ENCODE measurements around the gene DCAF5. TPM values are rescaled to one million over a fixed set of nuclear protein-coding genes. Genes with fewer than 3 reads are reported as not detected.
"Not testable (repeated sequence)": the region's sequence is repeated elsewhere in the genome, so short reads cannot be mapped to it uniquely, and the experiment has no call there.

Gene DCAF5
- polyA plus RNA-seq, 3 donors, result 11.4 to 33.0 (median 23.5) TPM

- 75 to 92% (median 86%) methylated on average over 2 of the region's 2 CpGs for WGBS, 3 donors
- no peak overlapping the region for H3K27ac ChIP-seq (ENCODE audit: low read depth, low read length)
These were observed 71.6 kb downstream of the DCAF5 start for GRCh38 chr14:69081271-69081670.

- 66 to 92% (median 83%) methylated on average over 2 of the region's 2 CpGs for WGBS, 3 donors
- no peak overlapping the region for H3K27ac ChIP-seq (ENCODE audit: low read depth, low read length)
These were observed 73.2 kb downstream of the DCAF5 start for GRCh38 chr14:69079747-69080146.

- WGBS, 3 donors, result 77 to 86% (median 79%) methylated on average over 4 of the region's 4 CpGs
These were observed 73.7 kb downstream of the DCAF5 start for GRCh38 chr14:69079188-69079742.

GRCh38 chr14:69077841-69078240 lies 75.1 kb downstream of the DCAF5 start:
- no peak overlapping the region for H3K27ac ChIP-seq (ENCODE audit: low read depth, low read length)

More at GRCh38 chr14:69079188-69079742, 73.7 kb downstream of the DCAF5 start:
- H3K27ac ChIP-seq (ENCODE audit: low read depth, low read length), result no peak overlapping the region

- not testable (repeated sequence) for H3K27ac ChIP-seq (ENCODE audit: low read depth, low read length)
- 97 to 98% (median 97%) methylated on average over 5 of the region's 5 CpGs for WGBS, 3 donors
These were observed 75.7 kb downstream of the DCAF5 start for GRCh38 chr14:69077185-69077584.

GRCh38 chr14:69076341-69076740 lies 76.6 kb downstream of the DCAF5 start:
- WGBS, 3 donors, result 77 to 98% (median 83%) methylated on average over 3 of the region's 3 CpGs
- H3K27ac ChIP-seq (ENCODE audit: low read depth, low read length), result no peak overlapping the region

- WGBS, 3 donors, result 35 to 65% (median 39%) methylated on average over 1 of the region's 1 CpG
- no peak overlapping the region for H3K27ac ChIP-seq (ENCODE audit: low read depth, low read length)
These were observed 79.0 kb downstream of the DCAF5 start for GRCh38 chr14:69073915-69074314.

GRCh38 chr14:69073429-69073828 lies 79.5 kb downstream of the DCAF5 start:
- H3K27ac ChIP-seq (ENCODE audit: low read depth, low read length), result no peak overlapping the region
- WGBS, 3 donors, result 78 to 90% (median 83%) methylated on average over 5 of the region's 5 CpGs

- WGBS, 3 donors, result 66 to 83% (median 75%) methylated on average over 2 of the region's 2 CpGs
- H3K27ac ChIP-seq (ENCODE audit: low read depth, low read length), result no peak overlapping the region
These were observed 80.3 kb downstream of the DCAF5 start for GRCh38 chr14:69072584-69072983.

- WGBS, 3 donors, result 50 to 89% (median 60%) methylated on average over 2 of the region's 2 CpGs
- H3K27ac ChIP-seq (ENCODE audit: low read depth, low read length), result no peak overlapping the region
These were observed 84.0 kb downstream of the DCAF5 start for GRCh38 chr14:69068744-69069421.

GRCh38 chr14:69066396-69067171 lies 86.3 kb downstream of the DCAF5 start:
- WGBS, 3 donors, result 54 to 81% (median 65%) methylated on average over 3 of the region's 3 CpGs
- H3K27ac ChIP-seq (ENCODE audit: low read depth, low read length), result no peak overlapping the region

- H3K27ac ChIP-seq (ENCODE audit: low read depth, low read length), result not testable (repeated sequence)
- 87 to 99% (median 89%) methylated on average over 4 of the region's 4 CpGs for WGBS, 3 donors
These were observed 87.0 kb downstream of the DCAF5 start for GRCh38 chr14:69065934-69066333.

- H3K27ac ChIP-seq (ENCODE audit: low read depth, low read length), result no peak overlapping the region
These were observed 88.3 kb downstream of the DCAF5 start for GRCh38 chr14:69064596-69064995.

GRCh38 chr14:69059658-69060623 lies 93.0 kb downstream of the DCAF5 start:
- WGBS, 3 donors, result 59 to 65% (median 64%) methylated on average over 8 of the region's 8 CpGs
- no peak overlapping the region for H3K27ac ChIP-seq (ENCODE audit: low read depth, low read length)

GRCh38 chr14:69055999-69056788 lies 96.7 kb downstream of the DCAF5 start:
- 45 to 49% (median 49%) methylated on average over 3 of the region's 3 CpGs for WGBS, 3 donors
- no peak overlapping the region for H3K27ac ChIP-seq (ENCODE audit: low read depth, low read length)

- WGBS, 3 donors, result 91 to 92% (median 92%) methylated on average over 21 of the region's 21 CpGs
- H3K27ac ChIP-seq (ENCODE audit: low read depth, low read length), result no peak overlapping the region
These were observed 97.8 kb downstream of the DCAF5 start for GRCh38 chr14:69055125-69055524.

- H3K27ac ChIP-seq (ENCODE audit: low read depth, low read length), result no peak overlapping the region
- 91 to 93% (median 91%) methylated on average over 11 of the region's 11 CpGs for WGBS, 3 donors
These were observed 98.9 kb downstream of the DCAF5 start for GRCh38 chr14:69054030-69054429.

GRCh38 chr14:69052181-69052601 lies 100.7 kb downstream of the DCAF5 start:
- no peak overlapping the region for H3K27ac ChIP-seq (ENCODE audit: low read depth, low read length)
- WGBS, 3 donors, result 29 to 81% (median 44%) methylated on average over 4 of the region's 4 CpGs

All from adipose tissue (tissue), 3 donors.